ENCODE data around the gene ACSF3. TPM values are rescaled to one million over a fixed set of nuclear protein-coding genes. Genes with fewer than 3 reads are reported as not detected.
A peak's percentile ranks its signal among the peaks of the same experiment; 100 is the strongest.

The ACSF3 gene
- total RNA-seq, 1 donor from 2014 or later: 32.0 TPM

DNA sequence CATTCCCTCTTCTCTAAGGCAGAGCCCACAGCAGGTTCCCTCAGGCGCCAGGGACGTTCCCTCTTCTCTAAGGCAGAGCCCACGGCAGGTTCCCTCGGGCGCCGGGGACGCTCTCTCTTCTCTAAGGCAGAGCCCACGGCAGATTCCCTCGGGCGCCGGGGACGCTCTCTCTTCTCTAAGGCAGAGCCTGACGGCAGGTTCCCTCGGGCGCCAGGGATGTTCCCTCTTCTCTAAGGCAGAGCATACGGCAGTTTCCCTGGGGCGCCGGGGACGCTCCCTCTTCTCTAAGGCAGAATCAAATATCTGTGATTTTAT is 24.3 kb downstream of the ACSF3 start:
- intact Hi-C loops (cut with DNase I): no loop called here

DNA sequence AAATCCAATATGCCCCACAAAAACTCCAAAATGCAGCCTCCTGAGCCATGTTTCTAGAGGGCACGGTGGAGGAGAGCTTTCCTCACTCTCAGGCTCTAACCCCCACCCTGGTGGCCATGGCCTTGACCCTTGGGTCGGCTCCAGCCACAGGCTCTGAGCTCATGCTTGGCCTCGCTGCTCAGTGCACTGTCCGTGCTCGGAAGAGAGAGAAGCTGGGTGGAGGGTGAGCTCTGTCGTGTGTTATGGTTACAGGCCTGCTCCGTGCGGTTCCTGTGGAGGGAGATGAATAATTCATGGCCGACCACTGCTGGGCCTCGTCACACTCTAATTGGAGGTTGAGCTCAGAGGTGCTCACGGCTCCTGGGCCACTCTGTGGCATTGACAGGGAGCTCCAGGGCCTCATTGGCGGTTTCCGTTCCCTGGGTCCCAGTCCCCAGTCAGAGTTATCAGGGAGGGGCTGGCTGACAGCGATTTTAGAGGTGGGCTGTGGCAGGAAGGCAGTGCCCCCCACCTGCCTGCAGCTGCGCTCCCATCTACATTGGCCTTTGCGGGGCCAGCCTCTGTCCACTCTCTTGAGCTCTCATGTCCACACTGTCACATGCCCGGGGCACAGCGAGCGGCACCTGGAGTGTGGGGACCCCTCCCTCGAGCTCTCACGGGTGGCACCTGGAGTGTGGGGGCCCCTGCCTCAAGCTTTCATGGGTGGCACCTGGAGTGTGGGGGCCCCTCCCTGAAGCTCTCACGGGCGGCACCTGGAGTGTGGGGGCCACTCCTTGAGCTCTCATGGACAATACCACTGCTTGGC is 24.9 kb downstream of the ACSF3 start:
- H3K27me3 ChIP-seq: no peaks in the 10 kb centered on the region
- DNase-seq (peak; percentile 50), ATAC-seq (no peak)
- intact Hi-C loops (cut with DNase I): no loop called here
- H3K4me1 ChIP-seq: no peaks in the 10 kb centered on the region
- TF ChIP-seq, protein P1, sequence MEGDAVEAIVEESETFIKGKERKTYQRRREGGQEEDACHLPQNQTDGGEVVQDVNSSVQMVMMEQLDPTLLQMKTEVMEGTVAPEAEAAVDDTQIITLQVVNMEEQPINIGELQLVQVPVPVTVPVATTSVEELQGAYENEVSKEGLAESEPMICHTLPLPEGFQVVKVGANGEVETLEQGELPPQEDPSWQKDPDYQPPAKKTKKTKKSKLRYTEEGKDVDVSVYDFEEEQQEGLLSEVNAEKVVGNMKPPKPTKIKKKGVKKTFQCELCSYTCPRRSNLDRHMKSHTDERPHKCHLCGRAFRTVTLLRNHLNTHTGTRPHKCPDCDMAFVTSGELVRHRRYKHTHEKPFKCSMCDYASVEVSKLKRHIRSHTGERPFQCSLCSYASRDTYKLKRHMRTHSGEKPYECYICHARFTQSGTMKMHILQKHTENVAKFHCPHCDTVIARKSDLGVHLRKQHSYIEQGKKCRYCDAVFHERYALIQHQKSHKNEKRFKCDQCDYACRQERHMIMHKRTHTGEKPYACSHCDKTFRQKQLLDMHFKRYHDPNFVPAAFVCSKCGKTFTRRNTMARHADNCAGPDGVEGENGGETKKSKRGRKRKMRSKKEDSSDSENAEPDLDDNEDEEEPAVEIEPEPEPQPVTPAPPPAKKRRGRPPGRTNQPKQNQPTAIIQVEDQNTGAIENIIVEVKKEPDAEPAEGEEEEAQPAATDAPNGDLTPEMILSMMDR (IDR thresholded peaks at IDR 0.05): no peak
- H3K27ac ChIP-seq: no peak overlapping the region
- H3K9me3 ChIP-seq: no peaks in the 10 kb centered on the region
- H3K4me3 ChIP-seq: no peak overlapping the region
- H3K36me3 ChIP-seq: peaks cover 29% of the 10 kb centered on the region

More for the DNA sequence above, 24.3 kb downstream of the ACSF3 start:
- ATAC-seq (no peak), DNase-seq (no peak)
- Histone ChIP-seq H3K27me3 (no peaks in the 10 kb centered on the region), H3K9me3 (no peaks in the 10 kb centered on the region), H3K4me3 (no peak overlapping the region), H3K27ac (no peak overlapping the region), H3K4me1 (no peaks in the 10 kb centered on the region), H3K36me3 (peaks cover 35% of the 10 kb centered on the region)
- TF ChIP-seq, protein P1 (IDR thresholded peaks at IDR 0.05): no peak

DNA sequence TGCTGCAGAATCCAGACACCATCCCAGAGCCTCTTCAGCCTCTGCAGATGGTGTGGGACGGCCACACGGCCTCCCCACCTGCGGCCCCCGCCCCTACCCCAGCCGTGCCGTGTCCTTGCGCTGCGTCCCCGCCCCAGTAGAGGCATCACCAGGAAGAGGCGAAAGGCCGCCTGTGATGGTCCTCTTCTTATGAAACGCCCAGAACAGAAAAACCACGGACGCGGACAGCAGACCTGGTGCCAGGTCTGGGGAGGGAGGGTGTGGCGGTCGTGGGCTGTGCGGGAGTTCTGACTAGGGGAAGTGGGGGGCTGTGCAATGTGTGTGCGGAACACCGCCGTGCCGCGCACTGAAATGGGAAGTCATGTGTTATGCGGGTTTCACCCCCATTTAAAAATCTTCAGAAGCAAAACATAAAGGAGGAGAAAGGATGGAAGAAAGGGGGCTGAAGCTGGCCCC is 25.5 kb downstream of the ACSF3 start:
- Histone ChIP-seq H3K4me1 (no peaks in the 10 kb centered on the region), H3K27me3 (no peaks in the 10 kb centered on the region), H3K4me3 (no peak overlapping the region), H3K9me3 (no peaks in the 10 kb centered on the region), H3K36me3 (peaks cover 22% of the 10 kb centered on the region), H3K27ac (no peak overlapping the region)
- ATAC-seq (no peak), DNase-seq (no peak)
- TF ChIP-seq, protein P1 (IDR thresholded peaks at IDR 0.05): no peak
- intact Hi-C loops (cut with DNase I): no loop called here

DNA sequence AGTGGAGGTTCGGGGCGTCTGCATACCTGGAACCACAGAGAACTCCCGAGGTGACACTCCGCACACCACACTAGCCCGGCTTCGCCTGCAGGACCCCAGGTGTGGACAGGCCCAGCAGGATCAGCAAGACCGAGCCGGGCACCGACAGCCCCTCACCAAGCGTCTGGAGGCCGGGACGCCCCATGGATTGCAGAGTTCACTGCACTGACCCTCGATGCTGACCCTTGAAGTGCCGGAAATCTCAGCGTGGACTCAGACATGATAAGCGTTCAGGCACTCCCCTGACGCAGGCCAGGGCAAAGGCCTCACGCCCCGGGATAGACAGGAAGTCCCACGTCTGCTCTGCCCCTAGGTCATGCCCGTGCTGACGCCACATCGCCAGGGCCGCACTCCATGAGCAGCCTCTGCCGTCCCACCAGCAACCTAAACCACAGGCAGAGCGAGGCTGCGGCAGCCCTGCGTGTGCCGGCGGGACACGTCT is 26.0 kb downstream of the ACSF3 start:
- Histone ChIP-seq H3K36me3 (peaks cover 22% of the 10 kb centered on the region), H3K27me3 (no peaks in the 10 kb centered on the region), H3K9me3 (no peaks in the 10 kb centered on the region), H3K4me3 (no peak overlapping the region), H3K4me1 (no peaks in the 10 kb centered on the region), H3K27ac (no peak overlapping the region)
- intact Hi-C loops (cut with DNase I): no loop called here
- ATAC-seq (no peak), DNase-seq (peak; percentile 57)
- TF ChIP-seq, protein P1 (IDR thresholded peaks at IDR 0.05): no peak

DNA sequence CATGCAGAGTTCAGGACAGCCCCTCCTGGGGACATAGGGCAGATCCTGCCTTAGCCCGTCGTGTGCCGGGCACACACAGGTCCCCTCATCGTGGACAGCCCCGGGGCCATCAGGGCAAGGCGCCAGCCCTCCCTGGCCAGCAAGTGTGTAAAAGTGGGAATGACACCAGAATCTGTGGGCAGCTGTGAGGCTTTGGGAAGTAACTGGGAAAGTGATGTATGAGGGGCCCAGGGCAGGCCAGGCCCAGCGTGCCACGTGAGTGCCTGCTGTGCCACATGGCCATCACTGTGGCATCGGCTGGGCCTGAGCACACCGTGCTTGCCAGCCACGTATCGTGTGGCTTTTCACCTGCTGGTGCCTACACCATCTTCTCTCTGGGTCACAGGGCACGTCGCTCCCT is 26.6 kb downstream of the ACSF3 start:
- TF ChIP-seq, protein P1 (IDR thresholded peaks at IDR 0.05): no peak
- no peaks in the 10 kb centered on the region for H3K4me1 ChIP-seq
- no peaks in the 10 kb centered on the region for H3K9me3 ChIP-seq
- peaks cover 22% of the 10 kb centered on the region for H3K36me3 ChIP-seq
- no peaks in the 10 kb centered on the region for H3K27me3 ChIP-seq
- H3K4me3 ChIP-seq: no peak overlapping the region
- intact Hi-C loops (cut with DNase I): no loop called here
- no peak overlapping the region for H3K27ac ChIP-seq
- DNase-seq: no peak
- no peak for ATAC-seq

Data from upper lobe of right lung (tissue), 1 donor.